ENCODE results near the gene ADSS1. TPM values are rescaled to one million over a fixed set of nuclear protein-coding genes. Genes with fewer than 3 reads are reported as not detected.

Gene ADSS1
- total and polyA plus RNA-seq, 9 donors, result 31.3 to 78.5 (median 56.9) TPM

DNA sequence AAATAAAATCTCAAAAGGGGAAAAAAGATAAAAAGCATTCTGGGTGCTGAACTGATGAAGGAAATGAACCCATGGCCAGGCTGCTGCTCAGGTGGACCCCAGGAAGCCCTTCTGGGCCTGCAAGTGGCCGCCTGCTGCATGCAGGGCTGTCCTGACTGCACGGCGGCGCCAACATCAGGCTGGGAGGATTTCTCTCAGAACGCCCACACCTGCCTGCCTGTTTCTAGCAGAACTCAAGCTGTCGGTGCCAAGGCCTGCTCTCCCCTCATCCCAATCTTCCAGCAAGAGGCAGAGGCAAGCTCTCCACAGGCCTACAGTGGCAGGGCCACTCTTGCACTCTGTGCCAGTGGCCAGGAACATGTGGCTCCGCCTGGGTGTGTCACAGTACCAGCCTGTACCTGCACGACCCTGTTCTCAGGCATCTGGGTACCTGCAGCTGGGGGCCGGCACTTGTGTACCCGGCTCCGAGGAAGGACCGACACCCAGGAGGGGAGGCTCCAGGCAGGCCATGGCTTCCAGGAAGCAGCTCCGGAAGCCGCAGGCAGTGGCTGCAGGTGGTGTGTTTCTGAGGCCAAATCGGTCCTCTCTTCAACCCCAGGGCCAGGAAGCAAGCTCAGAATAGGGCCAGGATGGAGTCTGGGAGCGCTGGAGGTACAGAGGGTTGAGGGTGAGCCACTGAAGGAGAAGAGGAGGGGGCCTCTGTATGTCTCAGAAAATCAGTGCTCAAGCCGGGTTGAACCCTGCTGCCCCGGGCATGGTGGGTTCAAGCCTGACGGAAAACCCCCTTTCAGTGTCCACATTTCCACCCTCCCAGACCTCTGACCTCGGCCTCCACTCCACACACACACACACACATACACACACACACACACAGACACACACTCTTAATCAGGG is 37.2 kb upstream of the ADSS1 start:
- Histone ChIP-seq H3K27ac (ENCODE audit: low read length) (peak overlapping the region; percentile 75), H3K4me1 (ENCODE audit: control insufficient read depth, insufficient read depth, low read length) (peaks cover 61% of the 10 kb centered on the region)
- WGBS (ENCODE audit: insufficient coverage), result 66% methylated on average over 19 of the region's 20 CpGs

DNA sequence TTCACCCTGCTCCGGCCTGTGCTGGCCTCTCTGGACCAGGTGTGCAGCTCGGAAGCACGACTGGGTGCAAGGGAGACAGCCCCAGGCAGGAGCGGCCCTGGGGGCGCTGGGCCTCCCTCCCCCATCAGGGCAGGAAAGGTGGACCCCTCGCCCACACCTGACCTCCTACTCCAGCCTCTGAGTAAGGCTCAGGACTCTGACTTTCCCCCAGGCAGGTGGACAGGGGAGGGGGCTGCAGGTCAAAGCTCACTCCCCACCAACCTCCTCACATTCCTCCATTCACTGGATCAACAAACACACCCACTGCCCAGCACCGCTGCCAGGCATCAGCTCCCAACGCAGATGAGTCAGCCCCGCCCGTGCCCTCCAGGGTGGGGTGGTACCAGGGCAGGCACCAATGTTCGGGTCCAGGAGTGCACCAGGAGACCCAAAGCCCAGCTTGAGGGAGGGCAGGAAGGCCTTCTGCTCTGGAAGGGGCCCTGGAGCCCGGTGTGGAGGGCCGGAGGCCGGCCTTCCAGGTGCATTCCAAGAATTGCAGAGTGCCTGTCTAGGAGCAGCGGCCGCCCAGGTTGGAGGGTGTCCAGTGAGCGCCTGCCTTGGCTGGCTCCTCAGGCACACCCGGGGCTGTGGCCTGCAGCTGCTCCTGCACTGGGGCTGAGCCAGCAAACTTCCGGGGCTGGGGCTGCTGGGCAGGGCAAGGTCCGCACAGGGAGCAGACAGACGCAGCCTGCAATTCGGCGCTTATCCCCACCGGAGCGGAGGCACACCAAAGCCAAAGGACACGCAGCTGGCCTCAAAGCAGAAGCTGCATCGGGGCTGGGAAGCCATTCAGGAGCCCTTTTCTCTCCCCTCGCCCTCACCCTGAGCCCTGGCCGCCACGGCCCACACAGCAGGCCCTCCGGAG is 36.2 kb upstream of the ADSS1 start:
- no peak overlapping the region for H3K4me3 ChIP-seq (ENCODE audit: low read length)
- H3K36me3 ChIP-seq (ENCODE audit: control insufficient read depth, insufficient read depth, low read length), result peaks cover 5% of the 10 kb centered on the region
- 28% methylated on average over 27 of the region's 31 CpGs for WGBS (ENCODE audit: insufficient coverage)
- peaks cover 61% of the 10 kb centered on the region for H3K4me1 ChIP-seq (ENCODE audit: control insufficient read depth, insufficient read depth, low read length)
- H3K27ac ChIP-seq (ENCODE audit: low read length), result peak overlapping the region; percentile 92
- no peaks in the 10 kb centered on the region for H3K27me3 ChIP-seq (ENCODE audit: control insufficient read depth, insufficient read depth, low read length)
- peaks cover 3% of the 10 kb centered on the region for H3K9me3 ChIP-seq (replicated peaks; ENCODE audit: control insufficient read depth, low read depth, low read length)
- DNase-seq, result peak; percentile 88

More for the DNA sequence above, 37.2 kb upstream of the ADSS1 start:
- H3K36me3 ChIP-seq (ENCODE audit: control insufficient read depth, insufficient read depth, low read length), result no peaks in the 10 kb centered on the region
- H3K9me3 ChIP-seq (replicated peaks; ENCODE audit: control insufficient read depth, low read depth, low read length), result peaks cover 3% of the 10 kb centered on the region
- no peak overlapping the region for H3K4me3 ChIP-seq (ENCODE audit: low read length)
- DNase-seq, result no peak
- no peaks in the 10 kb centered on the region for H3K27me3 ChIP-seq (ENCODE audit: control insufficient read depth, insufficient read depth, low read length)

DNA sequence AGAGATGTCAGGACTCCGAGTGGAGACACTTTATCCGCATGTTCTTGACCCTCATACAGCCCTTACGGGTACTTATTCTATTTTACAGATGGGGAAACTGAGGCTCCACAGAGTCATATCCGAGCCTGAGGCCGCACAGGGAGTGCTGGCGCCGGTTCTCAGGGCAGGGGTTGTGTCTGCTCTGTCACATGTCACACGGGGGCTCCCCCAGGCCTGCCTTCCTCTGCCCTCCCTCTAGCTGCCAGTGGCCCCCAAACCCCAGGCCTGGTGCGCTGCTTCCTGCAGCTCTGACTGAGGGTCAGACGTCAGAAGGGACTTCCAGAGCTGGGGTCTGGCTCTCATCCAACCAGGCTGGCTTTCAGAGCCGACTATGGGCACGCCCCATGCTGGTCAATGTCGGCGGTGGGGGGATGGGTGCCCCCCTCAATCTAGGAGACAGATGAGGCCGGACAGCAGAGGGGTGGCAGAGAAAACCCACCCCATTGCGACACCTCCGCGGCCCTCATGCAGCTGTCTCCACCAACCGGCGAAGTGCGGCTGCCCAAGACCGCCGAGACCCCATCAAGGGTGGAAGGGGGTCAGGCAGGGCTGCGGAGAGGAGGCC is 35.4 kb upstream of the ADSS1 start:
- H3K4me1 ChIP-seq (ENCODE audit: control insufficient read depth, insufficient read depth, low read length), result peaks cover 64% of the 10 kb centered on the region
- 25% methylated on average over 22 of the region's 24 CpGs for WGBS (ENCODE audit: insufficient coverage)
- no peaks in the 10 kb centered on the region for H3K27me3 ChIP-seq (ENCODE audit: control insufficient read depth, insufficient read depth, low read length)
- peaks cover 3% of the 10 kb centered on the region for H3K9me3 ChIP-seq (replicated peaks; ENCODE audit: control insufficient read depth, low read depth, low read length)
- H3K27ac ChIP-seq (ENCODE audit: low read length), result peak overlapping the region; percentile 92
- peak overlapping the region; percentile 47 for H3K4me3 ChIP-seq (ENCODE audit: low read length)
- DNase-seq, result no peak
- peaks cover 5% of the 10 kb centered on the region for H3K36me3 ChIP-seq (ENCODE audit: control insufficient read depth, insufficient read depth, low read length)

DNA sequence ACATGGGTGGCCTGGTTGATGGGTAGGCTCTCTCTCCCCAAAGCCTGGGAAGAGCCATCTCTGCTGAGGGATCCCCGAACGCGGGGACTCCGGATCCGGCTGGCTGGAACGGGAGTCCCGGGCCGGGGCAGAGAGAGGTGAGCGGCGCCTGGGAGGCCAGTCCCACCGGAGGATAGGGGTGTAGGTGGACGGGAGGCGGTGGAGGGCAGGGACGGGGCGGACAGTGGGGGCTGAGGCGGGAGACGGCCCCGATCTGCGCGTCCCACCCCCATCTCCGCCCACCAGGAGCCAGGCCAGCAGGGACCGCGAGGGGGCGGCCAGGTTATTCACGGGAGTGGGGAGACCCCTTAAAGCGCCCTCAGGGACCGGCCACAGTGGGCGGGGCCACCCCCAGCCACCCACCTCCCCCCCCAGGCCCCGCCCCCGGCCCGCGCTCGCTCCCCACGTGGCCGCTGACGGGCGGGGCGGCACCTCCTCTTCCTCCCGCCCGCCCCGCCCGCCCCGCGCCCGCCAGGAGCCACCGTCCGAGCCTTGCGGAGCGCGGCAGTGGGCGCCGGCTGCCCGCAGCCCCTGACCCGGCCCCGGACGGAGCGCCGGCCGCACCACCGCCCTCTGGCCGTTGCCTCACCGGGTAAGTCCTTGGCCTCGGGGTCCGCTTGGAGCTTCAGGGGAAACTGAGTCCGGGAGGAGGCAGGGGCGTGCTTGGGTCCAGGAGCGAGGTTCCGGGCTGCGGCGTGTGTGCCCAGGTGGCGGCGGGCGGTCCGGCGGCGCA is 34.7 kb upstream of the ADSS1 start, which contains the start of gene INF2:
Gene INF2, plus strand, starts transcription at position 510 of the 772 bp plus-strand sequence. CDS start 11,748 bp downstream, outside the sequence.
- Histone ChIP-seq H3K27ac (ENCODE audit: low read length) (peak within 1 kb of the TSS; percentile 92), H3K4me1 (ENCODE audit: control insufficient read depth, insufficient read depth, low read length) (peaks cover 71% of the 10 kb centered on the region), H3K4me3 (ENCODE audit: low read length) (peak within 1 kb of the TSS; percentile 64), H3K9me3 (replicated peaks; ENCODE audit: control insufficient read depth, low read depth, low read length) (peaks cover 3% of the 10 kb centered on the region), H3K27me3 (ENCODE audit: control insufficient read depth, insufficient read depth, low read length) (no peaks in the 10 kb centered on the region), H3K36me3 (ENCODE audit: control insufficient read depth, insufficient read depth, low read length) (peaks cover 5% of the 10 kb centered on the region)
- DNase-seq, result peak; percentile 82
- under 1% methylated on average over 49 of the region's 76 CpGs for WGBS (ENCODE audit: insufficient coverage)

DNA sequence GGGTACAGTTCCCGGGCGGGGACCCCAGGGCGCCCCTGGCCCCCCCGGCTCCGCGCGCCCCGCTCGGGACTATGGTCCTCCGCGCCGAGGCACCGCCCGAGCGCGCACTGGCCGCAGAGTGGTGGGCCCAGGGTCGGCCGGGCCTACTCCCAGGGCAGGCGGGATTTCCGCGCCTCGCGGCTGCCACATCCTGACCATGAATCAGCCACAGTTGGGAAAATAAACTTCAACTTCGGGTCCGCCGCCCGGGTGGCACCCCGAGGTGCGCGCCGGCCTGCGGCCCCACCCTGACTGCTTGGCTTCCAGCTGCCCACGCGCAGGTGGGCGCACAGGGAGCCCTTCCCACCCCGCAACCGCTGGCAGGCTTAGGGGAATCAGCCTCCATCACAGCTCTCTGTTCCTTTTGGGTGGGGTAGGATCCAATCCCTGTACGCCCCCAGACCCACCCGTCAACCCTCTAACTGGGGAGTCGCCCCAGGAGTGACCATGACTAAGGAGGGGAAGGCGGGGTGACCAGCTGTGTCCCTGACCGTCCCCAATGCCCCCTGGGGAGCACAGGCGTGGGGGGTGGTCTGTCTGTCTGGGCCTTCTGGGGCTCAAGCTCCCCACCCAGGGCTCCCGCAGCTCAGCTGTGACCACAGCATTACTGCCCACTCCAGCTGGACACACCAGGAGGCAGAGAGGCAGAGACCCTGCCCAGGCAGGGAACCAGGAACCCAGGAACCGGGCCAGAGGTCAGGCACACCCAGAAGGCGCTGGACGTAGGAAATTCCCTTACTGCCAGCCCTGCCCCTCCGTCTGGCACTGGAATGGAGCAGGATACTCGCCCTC is 33.9 kb upstream of the ADSS1 start:
- WGBS (ENCODE audit: insufficient coverage), result 4% methylated on average over 43 of the region's 50 CpGs
- Histone ChIP-seq H3K36me3 (ENCODE audit: control insufficient read depth, insufficient read depth, low read length) (peaks cover 5% of the 10 kb centered on the region), H3K9me3 (replicated peaks; ENCODE audit: control insufficient read depth, low read depth, low read length) (no peaks in the 10 kb centered on the region), H3K4me1 (ENCODE audit: control insufficient read depth, insufficient read depth, low read length) (peaks cover 79% of the 10 kb centered on the region), H3K27me3 (ENCODE audit: control insufficient read depth, insufficient read depth, low read length) (no peaks in the 10 kb centered on the region), H3K4me3 (ENCODE audit: low read length) (peak overlapping the region; percentile 64), H3K27ac (ENCODE audit: low read length) (peak overlapping the region; percentile 51)
- DNase-seq, result no peak

DNA sequence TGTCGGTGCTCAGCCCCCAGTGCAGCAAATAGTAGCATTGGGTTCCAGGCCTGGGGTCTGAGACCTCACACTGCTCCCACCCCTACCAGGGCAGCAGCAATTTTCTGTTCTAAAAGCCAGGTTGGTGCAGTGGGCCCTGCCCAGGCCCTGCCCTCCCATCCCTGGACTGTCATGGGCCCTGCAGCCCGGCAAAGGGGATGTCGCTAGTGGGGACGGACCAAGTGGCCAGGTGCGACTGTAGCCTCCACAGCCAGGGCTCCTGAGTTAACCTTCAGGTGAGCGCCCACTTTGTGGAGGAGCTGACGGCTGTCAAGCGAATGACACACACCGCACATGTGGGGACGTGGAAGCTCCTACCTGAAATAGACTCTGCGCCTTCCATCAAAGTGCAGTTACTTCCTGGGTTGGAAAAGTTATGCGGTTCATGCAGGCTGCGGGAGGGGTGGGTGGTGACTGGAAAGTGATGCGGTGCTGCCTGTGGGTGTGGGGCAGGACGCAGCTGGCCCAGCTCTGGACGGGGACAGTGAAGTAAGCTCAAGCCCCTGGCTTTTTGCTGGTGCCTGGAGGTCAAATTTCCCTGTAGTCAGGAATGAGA is 33.1 kb upstream of the ADSS1 start:
- 70% methylated on average over 13 of the region's 16 CpGs for WGBS (ENCODE audit: insufficient coverage)
- H3K4me1 ChIP-seq (ENCODE audit: control insufficient read depth, insufficient read depth, low read length), result peaks cover 87% of the 10 kb centered on the region
- no peak for DNase-seq
- no peak overlapping the region for H3K27ac ChIP-seq (ENCODE audit: low read length)
- H3K27me3 ChIP-seq (ENCODE audit: control insufficient read depth, insufficient read depth, low read length), result no peaks in the 10 kb centered on the region
- H3K4me3 ChIP-seq (ENCODE audit: low read length), result peak overlapping the region; percentile 64
- H3K36me3 ChIP-seq (ENCODE audit: control insufficient read depth, insufficient read depth, low read length), result peaks cover 6% of the 10 kb centered on the region
- no peaks in the 10 kb centered on the region for H3K9me3 ChIP-seq (replicated peaks; ENCODE audit: control insufficient read depth, low read depth, low read length)

DNA sequence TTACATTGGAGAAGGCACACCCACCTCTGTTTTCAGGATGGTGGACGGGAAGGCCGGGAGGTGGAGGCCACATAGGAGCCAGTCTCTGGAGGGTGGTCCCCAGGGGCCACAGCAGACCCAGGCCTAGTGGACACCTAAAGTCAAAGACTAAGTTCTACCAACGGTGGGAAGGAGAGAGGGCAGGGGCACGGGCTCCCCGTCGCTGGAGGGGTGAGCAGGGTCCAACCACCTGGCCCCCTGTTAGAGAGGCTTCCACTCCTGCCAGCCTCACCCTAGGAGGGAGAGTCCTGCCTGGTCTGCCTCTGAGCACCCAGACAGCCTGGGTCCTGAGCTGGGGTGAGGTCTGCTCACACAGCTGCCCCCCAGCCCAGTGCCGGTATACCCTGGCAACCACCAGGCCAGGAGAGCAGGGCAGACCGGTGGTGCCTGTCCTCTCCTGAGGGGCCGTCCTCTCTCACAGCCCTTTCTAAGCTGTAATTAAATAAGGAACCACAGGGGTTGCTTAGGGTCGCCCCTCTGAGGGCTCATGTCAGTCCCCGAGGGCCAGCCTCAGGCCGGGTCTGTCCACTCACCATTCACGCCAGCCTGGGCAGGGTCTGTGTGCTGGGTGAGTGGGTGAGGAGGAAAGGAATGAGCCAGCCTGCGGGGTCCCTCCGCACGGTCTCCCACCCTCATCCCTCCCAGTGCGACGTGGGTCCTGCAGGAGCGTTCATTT is 32.3 kb upstream of the ADSS1 start:
- Histone ChIP-seq H3K27ac (ENCODE audit: low read length) (no peak overlapping the region), H3K4me1 (ENCODE audit: control insufficient read depth, insufficient read depth, low read length) (peaks cover 95% of the 10 kb centered on the region), H3K36me3 (ENCODE audit: control insufficient read depth, insufficient read depth, low read length) (peaks cover 12% of the 10 kb centered on the region), H3K4me3 (ENCODE audit: low read length) (no peak overlapping the region), H3K27me3 (ENCODE audit: control insufficient read depth, insufficient read depth, low read length) (no peaks in the 10 kb centered on the region), H3K9me3 (replicated peaks; ENCODE audit: control insufficient read depth, low read depth, low read length) (no peaks in the 10 kb centered on the region)
- WGBS (ENCODE audit: insufficient coverage), result 75% methylated on average over 3 of the region's 19 CpGs
- DNase-seq, result no peak

DNA sequence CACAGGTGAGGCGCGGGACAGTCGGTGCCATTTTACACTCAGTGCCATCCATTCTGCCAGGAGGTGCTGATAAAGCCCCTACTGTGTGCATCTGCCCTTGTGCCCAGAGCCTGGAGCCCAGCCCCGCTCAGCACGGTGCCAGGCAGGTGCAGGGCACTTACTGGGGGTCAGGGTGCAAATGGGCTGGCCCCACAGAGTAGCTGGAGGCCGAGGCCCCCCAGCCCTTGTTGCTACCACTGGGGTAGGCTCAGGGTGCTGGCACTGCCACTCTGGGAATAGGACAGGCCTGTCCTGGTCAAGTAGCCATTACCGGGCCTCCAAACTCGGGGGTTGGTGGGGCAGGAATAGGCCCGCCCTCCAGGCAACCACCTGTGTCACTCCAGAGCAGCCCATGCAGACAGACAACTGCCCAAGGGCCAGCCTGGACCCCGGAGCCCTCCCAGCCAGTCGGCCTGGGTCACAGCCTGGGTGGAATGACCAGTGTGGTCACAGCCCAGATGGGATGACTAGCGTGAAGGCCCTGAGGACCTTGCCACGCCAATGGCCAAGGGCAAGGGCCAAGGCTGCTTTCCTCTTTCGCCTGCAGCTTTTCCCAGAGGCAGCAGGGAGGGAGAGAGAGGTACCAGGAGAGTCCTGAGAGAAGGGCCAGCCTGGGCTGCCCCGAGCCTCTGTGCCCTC is 31.6 kb upstream of the ADSS1 start:
- Histone ChIP-seq H3K27ac (ENCODE audit: low read length) (no peak overlapping the region), H3K4me1 (ENCODE audit: control insufficient read depth, insufficient read depth, low read length) (peaks cover 95% of the 10 kb centered on the region)

More for the DNA sequence above, 31.6 kb upstream of the ADSS1 start:
- Histone ChIP-seq H3K36me3 (ENCODE audit: control insufficient read depth, insufficient read depth, low read length) (peaks cover 12% of the 10 kb centered on the region), H3K4me3 (ENCODE audit: low read length) (no peak overlapping the region), H3K9me3 (replicated peaks; ENCODE audit: control insufficient read depth, low read depth, low read length) (no peaks in the 10 kb centered on the region), H3K27me3 (ENCODE audit: control insufficient read depth, insufficient read depth, low read length) (no peaks in the 10 kb centered on the region)
- 88% methylated on average over 12 of the region's 15 CpGs for WGBS (ENCODE audit: insufficient coverage)
- no peak for DNase-seq
